Transverse colon (tissue), 4 donors: Measurements from ENCODE around the gene FKBP5. TPM values are rescaled to one million over a fixed set of nuclear protein-coding genes. Genes with fewer than 3 reads are reported as not detected.

ENCODE experiments used
- DNase-seq: peaks from one replicate; pipeline ENCODE4 v3.0.0-alpha.2; 2019
- H3K27ac ChIP-seq, 4 donors: fragments of 200-600 bp; sonication (generic); 2 replicates each; pipeline ENCODE4 v1.5.1; 2016 to 2018; ENCODE audit warnings: inconsistent platforms in 4 of 4
- H3K27me3 ChIP-seq: fragments of 200-600 bp; sonication (generic); 2 replicates; pipeline ENCODE4 v1.5.1; 2017; ENCODE audit warnings: inconsistent platforms
- H3K36me3 ChIP-seq, 4 donors: fragments of 200-600 bp; sonication (generic); 2 replicates each; pipeline ENCODE4 v1.5.1; 2017 to 2019; ENCODE audit warnings: inconsistent platforms in 4 of 4
- H3K4me1 ChIP-seq, 4 donors: fragments of 200-600 bp; sonication (generic); 2 replicates each; pipeline ENCODE4 v1.5.1; 2017 to 2020; ENCODE audit warnings: inconsistent platforms in 4 of 4
- H3K4me3 ChIP-seq, 4 donors: fragments of 200-600 bp; sonication (generic); 1 replicate in 1 of 4; 2 replicates in 3 of 4; pipeline versions ENCODE4 v1.5.1 to v1.6.1; 2017 to 2019; ENCODE audit warnings: inconsistent platforms in 4 of 4
- H3K9me3 ChIP-seq, 2 donors: fragments of 200-600 bp; sonication (generic); 2 replicates each; pipeline ENCODE4 v1.5.1; 2017 to 2019; ENCODE audit warnings: inconsistent platforms in 2 of 2
- EP300 ChIP-seq: sonication (generic); formaldehyde crosslinking; IDR thresholded peaks from one replicate; pipeline ENCODE4 v1.6.1; 2017; ENCODE audit warnings: antibody characterized with exemption, low read depth
- POLR2A ChIP-seq: fragments of 450-650 bp; IDR thresholded peaks from one replicate; pipeline ENCODE4 v1.6.1; 2016; ENCODE audit warnings: antibody characterized with exemption, mild to moderate bottlenecking, moderate library complexity
- POLR2AphosphoS5 ChIP-seq, 3 donors: sonication (generic); formaldehyde crosslinking; IDR thresholded peaks; one replicate each; pipeline ENCODE4 v1.6.1; 2016; ENCODE audit warnings: antibody characterized with exemption in 3 of 3
- WGBS, 2 donors: methylation state at CpG; one replicate each; pipeline ENCODE4 v1.1.5; 2018; ENCODE audit warnings: low coverage in 1 of 2; 5-methylcytosine and 5-hydroxymethylcytosine counted together
- in situ Hi-C, 4 donors: fragments of 200-750 bp; cut with MboI; loops; one replicate each; pipeline versions ENCODE4 v1.15.0 to v1.15.1; 2017; ENCODE audit warnings: low sequenced_read_pairs in 3 of 4, low pct_ligation_motif_present in 1 of 4, low pct_unique_long_range_greater_than_20kb in 1 of 4
- intact Hi-C: fragments of 100-400 bp; cut with DNase I; formaldehyde crosslinking; loops from one replicate; pipeline ENCODE4 v1.15.1; 2023; ENCODE audit warnings: low total_unique reads
- total RNA-seq, 4 donors: library from RNA; depleted of rRNA; stranded (reverse); fragments of >200 nt; gene quantifications; one replicate each; pipeline ENCODE4 v1.1.0, GENCODE V29; 2016
- TF ChIP-seq, protein P1 (sequence below), 5 experiments: fragments of 200-600 bp in 3 of 5; fragments of 450-650 bp in 2 of 5; sonication (generic) in 3 of 5; IDR thresholded peaks; 1 replicate in 2 of 5; 2 replicates in 3 of 5; pipeline ENCODE4 v1.5.1; 2016 to 2017; ENCODE audit warnings: antibody characterized with exemption in 5 of 5, inconsistent platforms in 3 of 5, mild to moderate bottlenecking in 2 of 5, moderate library complexity in 1 of 5

Gene FKBP5
- total RNA-seq, 4 donors from 2014 or later = 82.8 to 299 (median 254) TPM

DNA sequence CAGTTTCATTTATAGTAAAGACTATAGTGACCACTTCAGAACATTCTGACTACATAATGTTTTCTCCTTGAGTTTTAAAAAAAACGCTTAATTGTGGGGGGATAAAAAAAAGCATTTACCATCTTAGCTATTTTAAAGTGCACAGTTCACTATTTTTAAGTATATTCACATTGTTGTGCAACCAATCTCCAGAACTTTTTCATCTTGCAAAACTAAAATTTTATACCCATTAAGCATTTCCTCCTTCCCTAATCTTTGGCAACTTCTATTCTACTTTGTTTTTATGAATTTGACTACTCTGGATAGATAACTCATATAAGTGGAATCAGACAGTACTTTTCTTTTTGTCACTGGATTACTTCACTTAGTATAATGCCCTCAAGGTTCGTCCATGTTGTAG is 62.3 kb downstream of the FKBP5 start:
- Histone ChIP-seq H3K4me3 (no peak overlapping the region), H3K36me3 (peaks cover 0 to 90% (median 32%) of the 10 kb centered on the region in 4 donors), H3K4me1 (no peaks in the 10 kb centered on the region), H3K27ac (no peak overlapping the region), H3K27me3 (no peaks in the 10 kb centered on the region), H3K9me3 (no peaks in the 10 kb centered on the region)
- intact Hi-C loops = no loop called here
- WGBS, 2 donors = 93 to 95% methylated on average over 2 of the region's 2 CpGs
- in situ Hi-C loops = no loop called here
- DNase-seq = no peak
- TF ChIP-seq POLR2AphosphoS5 (IDR thresholded peaks at IDR 0.05) = no peak
- TF ChIP-seq, protein P1, sequence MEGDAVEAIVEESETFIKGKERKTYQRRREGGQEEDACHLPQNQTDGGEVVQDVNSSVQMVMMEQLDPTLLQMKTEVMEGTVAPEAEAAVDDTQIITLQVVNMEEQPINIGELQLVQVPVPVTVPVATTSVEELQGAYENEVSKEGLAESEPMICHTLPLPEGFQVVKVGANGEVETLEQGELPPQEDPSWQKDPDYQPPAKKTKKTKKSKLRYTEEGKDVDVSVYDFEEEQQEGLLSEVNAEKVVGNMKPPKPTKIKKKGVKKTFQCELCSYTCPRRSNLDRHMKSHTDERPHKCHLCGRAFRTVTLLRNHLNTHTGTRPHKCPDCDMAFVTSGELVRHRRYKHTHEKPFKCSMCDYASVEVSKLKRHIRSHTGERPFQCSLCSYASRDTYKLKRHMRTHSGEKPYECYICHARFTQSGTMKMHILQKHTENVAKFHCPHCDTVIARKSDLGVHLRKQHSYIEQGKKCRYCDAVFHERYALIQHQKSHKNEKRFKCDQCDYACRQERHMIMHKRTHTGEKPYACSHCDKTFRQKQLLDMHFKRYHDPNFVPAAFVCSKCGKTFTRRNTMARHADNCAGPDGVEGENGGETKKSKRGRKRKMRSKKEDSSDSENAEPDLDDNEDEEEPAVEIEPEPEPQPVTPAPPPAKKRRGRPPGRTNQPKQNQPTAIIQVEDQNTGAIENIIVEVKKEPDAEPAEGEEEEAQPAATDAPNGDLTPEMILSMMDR (IDR thresholded peaks at IDR 0.05) = no peak
- TF ChIP-seq EP300 = no peak
- TF ChIP-seq POLR2A = no peak

DNA sequence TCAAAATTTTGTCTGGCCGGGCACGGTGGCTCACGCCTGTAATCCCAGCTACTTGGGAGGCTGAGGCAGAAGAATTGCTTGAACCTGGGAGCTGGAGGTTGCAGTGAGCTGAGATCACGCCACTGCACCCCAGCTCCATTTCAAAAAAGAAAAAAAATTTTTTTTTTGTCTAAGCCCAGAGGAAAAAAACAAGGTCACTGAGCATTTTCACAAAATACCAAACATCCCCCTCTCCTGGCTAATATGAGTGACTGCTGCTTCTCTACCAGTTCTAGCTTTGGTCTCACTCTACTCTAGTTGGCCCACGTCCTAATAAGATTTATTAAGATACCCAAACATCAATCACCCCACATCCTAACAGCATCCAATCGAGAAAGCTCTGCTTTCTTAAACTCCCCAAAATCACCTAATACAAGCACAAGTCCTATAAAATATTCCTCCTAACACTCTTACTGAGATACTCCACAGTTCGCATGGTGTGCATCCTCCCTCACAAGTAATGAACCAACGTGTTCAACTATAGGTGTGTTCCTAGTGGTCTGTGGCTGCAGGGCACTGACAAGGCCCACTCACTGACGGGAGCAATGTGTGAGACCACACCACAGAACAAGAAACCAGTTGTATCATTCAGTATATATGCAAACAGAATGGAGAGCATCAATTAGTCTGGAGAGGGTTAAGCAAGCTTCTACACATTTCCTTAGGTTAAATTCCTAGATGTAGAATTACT is 64.2 kb downstream of the FKBP5 start:
- in situ Hi-C loops (no loop called here), intact Hi-C loops (no loop called here)
- H3K27ac ChIP-seq = no peak overlapping the region
- H3K27me3 ChIP-seq = no peaks in the 10 kb centered on the region
- no peak overlapping the region for H3K4me3 ChIP-seq
- no peaks in the 10 kb centered on the region for H3K9me3 ChIP-seq
- H3K4me1 ChIP-seq = no peaks in the 10 kb centered on the region
- H3K36me3 ChIP-seq = peaks cover 0 to 89% (median 33%) of the 10 kb centered on the region in 4 donors
- TF ChIP-seq EP300 (no peak), POLR2AphosphoS5 (IDR thresholded peaks at IDR 0.05) (peak in 1 of 3 donors; percentile 8), POLR2A (no peak)
- TF ChIP-seq, protein P1 (IDR thresholded peaks at IDR 0.05) = peak in 2 of 5 experiments; percentile 10 to 15
- no peak for DNase-seq
- 81 to 90% methylated on average over 5 to 9 of the region's 9 CpGs for WGBS, 2 donors

DNA sequence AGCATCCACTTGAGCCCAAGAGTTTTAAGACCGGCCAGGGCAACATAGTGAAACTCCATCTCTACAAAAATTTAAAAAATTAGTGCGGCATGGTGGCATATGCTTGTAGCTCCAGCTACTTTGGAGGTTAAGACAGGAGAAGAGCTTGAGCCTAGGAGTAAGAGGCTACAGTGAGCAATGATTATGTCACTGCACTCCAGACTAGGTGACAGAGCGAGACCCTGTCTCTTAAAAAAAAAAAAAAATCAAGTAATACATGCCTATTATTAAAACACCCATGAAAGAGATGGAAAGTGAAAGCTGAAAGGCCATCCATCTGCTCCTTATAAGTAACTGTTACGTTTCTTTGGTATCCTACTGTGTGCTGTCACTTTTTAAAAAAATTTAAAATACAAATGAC is 66.4 kb downstream of the FKBP5 start:
- DNase-seq = no peak
- in situ Hi-C loops = no loop called here
- Histone ChIP-seq H3K27ac (no peak overlapping the region), H3K9me3 (no peaks in the 10 kb centered on the region), H3K27me3 (no peaks in the 10 kb centered on the region), H3K4me1 (no peaks in the 10 kb centered on the region), H3K36me3 (peaks cover 0 to 93% (median 40%) of the 10 kb centered on the region in 4 donors), H3K4me3 (no peak overlapping the region)
- intact Hi-C loops = no loop called here
- TF ChIP-seq EP300 = no peak
- TF ChIP-seq, protein P1 (IDR thresholded peaks at IDR 0.05) = no peak
- TF ChIP-seq POLR2A = no peak
- no peak for TF ChIP-seq POLR2AphosphoS5 (IDR thresholded peaks at IDR 0.05)
- WGBS, 2 donors = 72 to 96% methylated on average over 2 to 4 of the region's 4 CpGs

DNA sequence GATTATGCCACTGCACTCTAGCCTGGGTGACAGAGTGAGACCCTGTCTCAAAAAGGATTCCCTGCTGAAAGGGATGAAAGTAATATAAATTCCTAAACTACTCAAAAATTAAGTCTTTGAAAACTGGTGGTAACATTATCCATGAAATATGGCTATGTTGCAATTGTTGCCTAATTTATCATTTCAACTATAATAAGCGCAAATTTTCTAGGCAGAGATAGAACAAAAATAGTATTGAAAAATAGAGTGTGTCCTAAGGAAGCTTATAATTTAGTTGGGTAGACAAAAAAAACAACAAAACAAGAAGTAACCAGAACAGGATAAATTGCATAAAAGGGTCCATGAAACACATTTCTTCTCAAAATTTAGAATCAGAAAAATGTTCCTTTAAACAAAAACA is 68.0 kb downstream of the FKBP5 start:
- no peak for DNase-seq
- H3K27ac ChIP-seq = no peak overlapping the region
- in situ Hi-C loops = no loop called here

More for the DNA sequence above, 68.0 kb downstream of the FKBP5 start:
- Histone ChIP-seq H3K36me3 (peaks cover 0 to 91% (median 38%) of the 10 kb centered on the region in 4 donors), H3K4me3 (no peak overlapping the region), H3K4me1 (no peaks in the 10 kb centered on the region), H3K9me3 (no peaks in the 10 kb centered on the region), H3K27me3 (no peaks in the 10 kb centered on the region)
- intact Hi-C loops = no loop called here
- TF ChIP-seq, protein P1 (IDR thresholded peaks at IDR 0.05) = no peak
- TF ChIP-seq EP300 = no peak
- no peak for TF ChIP-seq POLR2A
- TF ChIP-seq POLR2AphosphoS5 (IDR thresholded peaks at IDR 0.05) = no peak
- 77 to 91% methylated on average over 1 of the region's 1 CpG for WGBS, 2 donors
